HepG2 (cell line): ENCODE data around the gene SPTBN4. TPM values are rescaled to one million over a fixed set of nuclear protein-coding genes. Genes with fewer than 3 reads are reported as not detected.

Source experiments
- ATAC-seq: fragments of 200-7000 bp; cut with Tn5 transposase; 3 replicates; pipeline ENCODE4 v1.9.1; 2020; ENCODE audit warnings: mild to moderate bottlenecking, moderate library complexity
- BruUV-seq: library from RNA; stranded (reverse); fragments of 400-500 nt; replicated peaks from 2 replicates; lab custom pipeline; 2021; lab: Mats Ljungman, UMichigan
- CTCF ChIA-PET: fragments of 300-600 bp; formaldehyde crosslinking; extraction: SDS; loops from one replicate; lab custom pipeline; 2021; ENCODE audit warnings: low total read pairs, inconsistent platforms, low intra/inter-chr PET ratio; lab: Yijun Ruan, JAX
- POLR2A ChIA-PET: fragments of 350-600 bp; sonication (Branson Sonifier 250); formaldehyde crosslinking; loops from one replicate; lab custom pipeline; 2020; ENCODE audit warnings: antibody characterized with exemption, inconsistent platforms; lab: Yijun Ruan, JAX
- DNase-seq: peaks from one replicate; pipeline ENCODE4 v3.0.0-alpha.2; 2015; ENCODE audit warnings: low spot score
- FAIRE-seq: peaks from 3 replicates; lab custom pipeline; 2011; peaks lifted over from hg19 to GRCh38; lab: Jason Lieb, UNC
- H2AFZ ChIP-seq: one replicate; pipeline ENCODE4 v1.6.1; 2011; ENCODE audit warnings: low read length, inconsistent platforms
- H3K27ac ChIP-seq: fragments of 300-600 bp; 3 replicates; pipeline ENCODE4 v1.8.0; 2011; ENCODE audit warnings: mixed run types, mild to moderate bottlenecking, mixed read lengths, low read length, inconsistent platforms; ENCODE audit not compliant: insufficient read depth; ENCODE audit errors: extremely low read length
- H3K27me3 ChIP-seq, 2 experiments: fragments of 200-600 bp in 1 of 2; 2 replicates in 1 of 2; 3 replicates in 1 of 2; pipeline versions ENCODE4 v1.6.0 to v1.8.0; 2011; ENCODE audit warnings: low read length in 2 of 2, mild to moderate bottlenecking in 2 of 2, moderate library complexity in 2 of 2, inconsistent platforms in 1 of 2; ENCODE audit not compliant: insufficient read depth in 2 of 2, control insufficient read depth in 1 of 2
- H3K36me3 ChIP-seq, 2 experiments: fragments of 200-600 bp in 1 of 2; replicated peaks in 1 of 2; 2 replicates in 1 of 2; 3 replicates in 1 of 2; pipeline versions ENCODE4 v1.5.1 to v1.8.0; 2011; ENCODE audit warnings: low read length in 2 of 2, inconsistent platforms in 1 of 2; ENCODE audit not compliant: insufficient read depth in 2 of 2, control insufficient read depth in 1 of 2
- H3K4me1 ChIP-seq: 2 replicates; pipeline ENCODE4 v1.5.1; 2012; ENCODE audit warnings: low read length, inconsistent platforms; ENCODE audit not compliant: insufficient read depth
- H3K4me2 ChIP-seq: 2 replicates; pipeline ENCODE4 v1.6.0; 2011; ENCODE audit warnings: low read depth, low read length, inconsistent platforms
- H3K4me3 ChIP-seq, 3 experiments: fragments of 200-600 bp in 1 of 3; sonication (generic), shearing (Covaris generic) in 1 of 3; replicated peaks in 1 of 3; 2 replicates each; pipeline ENCODE4 v1.5.1; 2011 to 2016; ENCODE audit warnings: low read length in 3 of 3, inconsistent platforms in 2 of 3, low read depth in 2 of 3, mild to moderate bottlenecking in 2 of 3, control low read depth in 1 of 3, mixed read lengths in 1 of 3; ENCODE audit not compliant: insufficient read depth in 1 of 3
- H3K79me2 ChIP-seq: one replicate; pipeline ENCODE4 v1.6.1; 2011; ENCODE audit warnings: low read length, inconsistent platforms; ENCODE audit not compliant: insufficient read depth
- H3K9ac ChIP-seq: 2 replicates; pipeline ENCODE4 v1.6.0; 2011; ENCODE audit warnings: mild to moderate bottlenecking, low read depth, low read length, inconsistent platforms; ENCODE audit not compliant: insufficient read depth
- H3K9me3 ChIP-seq: 2 replicates; pipeline ENCODE4 v1.5.1; 2012; ENCODE audit warnings: mild to moderate bottlenecking, low read length
- H4K20me1 ChIP-seq: 2 replicates; pipeline ENCODE4 v1.6.0; 2011; ENCODE audit warnings: inconsistent platforms, mild to moderate bottlenecking, low read length, moderate library complexity; ENCODE audit not compliant: insufficient read depth
- DNMT1 ChIP-seq: sonication (generic); formaldehyde crosslinking; IDR thresholded peaks from 2 replicates; pipeline ENCODE4 v1.5.1; 2020; ENCODE audit warnings: mild to moderate bottlenecking, missing genetic modification reagents
- KAT7 ChIP-seq: IDR thresholded peaks from 2 replicates; pipeline ENCODE4 v1.6.1; 2018; ENCODE audit warnings: borderline replicate concordance, missing compliant biosample characterization
- RAD21 ChIP-seq: fragments of 450-650 bp; formaldehyde crosslinking; IDR thresholded peaks from 2 replicates; pipeline ENCODE4 v1.5.0; 2020; ENCODE audit warnings: mild to moderate bottlenecking
- RELA ChIP-seq: sonication (generic); formaldehyde crosslinking; IDR thresholded peaks from 2 replicates; pipeline ENCODE4 v1.4.0; 2020; ENCODE audit warnings: missing genetic modification reagents
- RXRA ChIP-seq: sonication (generic); formaldehyde crosslinking; IDR thresholded peaks from 2 replicates; pipeline ENCODE4 v1.5.1; 2020; ENCODE audit warnings: missing genetic modification reagents
- SIX1 ChIP-seq: sonication (generic); formaldehyde crosslinking; IDR thresholded peaks from 2 replicates; pipeline ENCODE4 v1.4.0; 2020; ENCODE audit warnings: missing genetic modification reagents, borderline replicate concordance
- SP5 ChIP-seq: IDR thresholded peaks from 2 replicates; pipeline ENCODE4 v1.6.1; 2016; ENCODE audit warnings: low read depth, borderline replicate concordance
- STAG1 ChIP-seq: sonication (generic); formaldehyde crosslinking; IDR thresholded peaks from 2 replicates; pipeline ENCODE4 v1.4.0; 2020; ENCODE audit warnings: missing genetic modification reagents
- ZFP91 ChIP-seq: sonication (generic); formaldehyde crosslinking; IDR thresholded peaks from 2 replicates; pipeline ENCODE4 v1.9.0; 2022; ENCODE audit warnings: missing genetic modification reagents, mild to moderate bottlenecking, borderline replicate concordance
- ZFY ChIP-seq: sonication (generic); formaldehyde crosslinking; IDR thresholded peaks from 2 replicates; pipeline ENCODE4 v1.4.0; 2020; ENCODE audit warnings: missing genetic modification reagents
- ZMYM2 ChIP-seq: sonication (generic); formaldehyde crosslinking; IDR thresholded peaks from 2 replicates; pipeline ENCODE4 v1.8.0; 2022; ENCODE audit warnings: mild to moderate bottlenecking, missing genetic modification reagents
- ZNF124 ChIP-seq: sonication (generic); formaldehyde crosslinking; IDR thresholded peaks from 2 replicates; pipeline ENCODE4 v1.4.0; 2020; ENCODE audit warnings: missing genetic modification reagents
- ZNF747 ChIP-seq: sonication (generic); formaldehyde crosslinking; IDR thresholded peaks from 2 replicates; pipeline ENCODE4 v1.8.1; 2023; ENCODE audit warnings: missing genetic modification reagents, mild to moderate bottlenecking, borderline replicate concordance
- ZNF772 ChIP-seq: sonication (generic); formaldehyde crosslinking; IDR thresholded peaks from 2 replicates; pipeline ENCODE4 v1.5.0; 2020; ENCODE audit warnings: mild to moderate bottlenecking, missing genetic modification reagents
- ZNF790 ChIP-seq: sonication (generic); formaldehyde crosslinking; IDR thresholded peaks from 2 replicates; pipeline ENCODE4 v1.8.0; 2022; ENCODE audit warnings: missing genetic modification reagents, mild to moderate bottlenecking, borderline replicate concordance
- ZSCAN30 ChIP-seq: sonication (generic); formaldehyde crosslinking; IDR thresholded peaks from 2 replicates; pipeline ENCODE4 v1.5.0; 2020; ENCODE audit warnings: mild to moderate bottlenecking, missing genetic modification reagents
- WGBS: methylation state at CpG from one replicate; pipeline ENCODE4 v1.1.6; 2017; ENCODE audit warnings: low lambda C conversion rate; 5-methylcytosine and 5-hydroxymethylcytosine counted together
- in situ Hi-C: cut with HindIII; loops from 2 replicates; pipeline ENCODE4 v1.10.0; 2017; ENCODE audit warnings: low pct_unique_long_range_greater_than_20kb; ENCODE audit not compliant: extremely low pct_ligation_motif_present
- intact Hi-C: fragments of 100-400 bp; cut with micrococcal nuclease; formaldehyde crosslinking; loops from one replicate; pipeline ENCODE4 v1.10.0; 2022; ENCODE audit not compliant: unreplicated experiment
- polyA plus RNA-seq, 8 experiments: library from polyadenylated mRNA; depleted of rRNA in 3 of 8; stranded (reverse) in 7 of 8; unstranded in 1 of 8; fragments of >200 nt; fragmentation: Illumina TruSeq in 4 of 8; extraction: Trizol in 4 of 8; gene quantifications; 2 replicates each; pipeline versions ENCODE4 v1.2.1 to v1.2.3, GENCODE V29; 2011 to 2016; ENCODE audit warnings: low read depth in 4 of 8, missing spikeins in 1 of 8, mixed read lengths in 1 of 8; ENCODE audit not compliant: insufficient read depth in 1 of 8
- total RNA-seq, 5 experiments: library from RNA; depleted of rRNA; stranded (reverse); fragments of >200 nt; fragmentation: Illumina TruSeq; extraction: Trizol; gene quantifications; 2 replicates each; pipeline ENCODE4 v1.2.3, GENCODE V29; 2016; ENCODE audit warnings: low read depth in 1 of 5
- TF ChIP-seq, protein P1 (sequence below): sonication (generic); formaldehyde crosslinking; IDR thresholded peaks from 2 replicates; pipeline ENCODE4 v1.4.0; 2020; ENCODE audit warnings: mild to moderate bottlenecking, missing genetic modification reagents, borderline replicate concordance

SPTBN4 gene
- total and polyA plus RNA-seq, 2 of the 13 experiments (the other 11 are each of a cell fraction or from before 2014, with no cell fraction given), result 0.11 TPM

DNA sequence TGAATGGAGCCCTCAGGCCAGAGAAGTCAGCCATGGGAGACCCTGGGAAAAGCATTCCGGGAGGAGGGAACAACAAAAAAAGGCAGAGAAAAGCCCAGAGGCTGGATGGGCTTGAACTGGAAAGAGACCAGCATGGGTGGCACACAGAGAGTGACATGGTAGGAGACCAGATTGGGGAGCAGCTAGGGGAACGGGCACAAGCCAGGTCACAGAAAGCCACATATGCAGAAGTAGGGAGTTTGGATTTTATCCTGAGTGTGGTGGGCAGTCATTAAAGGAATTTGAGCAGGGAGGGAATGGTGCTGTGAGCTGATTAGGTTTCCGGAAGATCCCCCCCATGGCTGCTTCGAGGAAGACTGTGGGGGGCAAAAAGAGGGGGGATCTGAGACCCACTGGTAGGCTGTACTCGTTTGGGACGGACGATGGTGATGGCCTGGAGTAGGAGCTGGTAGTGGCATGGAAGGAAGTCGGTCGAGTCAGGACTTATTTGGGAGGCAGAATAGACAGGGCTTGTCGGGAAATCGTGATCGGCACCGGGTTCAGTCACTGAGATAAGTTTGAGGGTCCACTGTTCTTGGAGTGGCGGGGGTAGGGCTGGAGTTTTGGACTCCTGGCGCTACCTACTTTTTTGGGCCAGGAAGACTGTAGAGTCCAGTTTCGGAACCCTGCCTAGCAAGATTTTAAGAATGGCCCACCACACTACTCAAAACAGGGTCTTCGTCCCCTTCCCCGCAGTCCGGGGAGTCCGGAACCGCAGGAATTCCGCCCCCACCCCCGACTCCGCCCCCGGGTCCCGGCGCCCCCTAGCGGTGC lies 42.0 kb upstream of the SPTBN4 start (continued):
- TF ChIP-seq, protein P1, sequence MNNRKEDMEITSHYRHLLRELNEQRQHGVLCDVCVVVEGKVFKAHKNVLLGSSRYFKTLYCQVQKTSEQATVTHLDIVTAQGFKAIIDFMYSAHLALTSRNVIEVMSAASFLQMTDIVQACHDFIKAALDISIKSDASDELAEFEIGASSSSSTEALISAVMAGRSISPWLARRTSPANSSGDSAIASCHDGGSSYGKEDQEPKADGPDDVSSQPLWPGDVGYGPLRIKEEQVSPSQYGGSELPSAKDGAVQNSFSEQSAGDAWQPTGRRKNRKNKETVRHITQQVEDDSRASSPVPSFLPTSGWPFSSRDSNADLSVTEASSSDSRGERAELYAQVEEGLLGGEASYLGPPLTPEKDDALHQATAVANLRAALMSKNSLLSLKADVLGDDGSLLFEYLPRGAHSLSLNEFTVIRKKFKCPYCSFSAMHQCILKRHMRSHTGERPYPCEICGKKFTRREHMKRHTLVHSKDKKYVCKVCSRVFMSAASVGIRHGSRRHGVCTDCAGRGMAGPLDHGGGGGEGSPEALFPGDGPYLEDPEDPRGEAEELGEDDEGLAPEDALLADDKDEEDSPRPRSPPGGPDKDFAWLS (CRISPR knock-in tag), result no peak
- peak; percentile 23; the same call in 1 of the 2 replicates for TF ChIP-seq KAT7
- no peak for TF ChIP-seq SP5 (CRISPR knock-in tag)
- no peak for TF ChIP-seq ZNF747
- no peak for TF ChIP-seq ZFY (CRISPR knock-in tag)
- no peak for TF ChIP-seq STAG1 (CRISPR knock-in tag)
- 0 out of 2 replicates have a peak, but pooled peaks have one; percentile 3 for TF ChIP-seq ZNF790 (CRISPR knock-in tag)

DNA sequence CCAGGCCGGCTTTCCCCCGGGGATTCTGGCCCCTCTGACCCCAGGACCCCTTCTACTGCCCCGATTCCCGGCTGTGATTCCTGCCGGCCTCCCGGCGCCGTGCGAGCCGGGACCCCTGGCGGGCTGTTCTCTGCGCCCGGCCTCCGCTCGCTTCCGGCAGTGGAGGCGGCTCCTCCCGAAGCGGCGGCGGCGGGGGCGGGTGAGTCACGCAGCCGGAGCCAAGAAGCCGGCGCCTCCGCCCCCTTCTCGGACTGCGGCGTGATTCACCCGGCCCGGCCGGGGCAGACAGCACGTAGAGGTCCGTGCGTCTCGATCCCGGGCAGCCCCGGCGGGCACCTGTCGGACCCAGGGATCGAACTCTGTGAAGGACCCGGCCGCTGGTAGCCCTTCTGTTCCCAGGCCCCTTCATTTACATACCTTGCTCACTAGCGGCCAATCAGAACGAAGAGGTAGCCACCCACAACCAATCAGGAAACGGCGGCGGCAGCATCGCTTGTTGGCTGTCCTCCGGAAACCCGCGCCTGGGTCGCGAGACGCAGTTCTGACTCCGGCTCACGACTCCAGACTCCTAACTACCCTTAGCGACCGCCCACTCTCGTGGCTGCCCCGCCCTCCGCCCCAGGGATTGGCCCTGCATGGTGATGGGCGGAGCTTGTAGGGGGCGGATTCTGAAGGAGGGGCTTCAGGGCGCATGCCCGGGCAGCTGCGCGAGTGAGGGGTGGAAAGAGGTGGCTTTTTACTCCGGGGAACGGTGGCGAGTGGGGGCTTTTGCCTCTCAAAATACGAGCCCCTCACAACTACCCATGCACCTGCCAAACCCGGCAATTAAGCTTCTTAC lies 41.1 kb upstream of the SPTBN4 start, which contains the start of gene SERTAD1:
TSS of gene SERTAD1 (minus strand) at position 543 of the 838 bp plus-strand sequence. CDS start 2,446 bp downstream, outside the sequence.
- Histone ChIP-seq H3K9me3 (no peaks in the 10 kb centered on the region), H3K9ac (peak within 1 kb of the TSS; percentile 85), H4K20me1 (no peaks in the 10 kb centered on the region), H3K4me2 (peak within 1 kb of the TSS; percentile 99), H3K4me1 (peaks cover 48% of the 10 kb centered on the region), H3K27me3 (no peaks in the 10 kb centered on the region; a peak in 1 of 5 replicates), H3K27ac (peak within 1 kb of the TSS; percentile 96), H3K79me2 (peaks cover 10% of the 10 kb centered on the region), H3K4me3 (peak within 1 kb of the TSS; percentile 63 to 94 (median 86)), H2AFZ (peak within 1 kb of the TSS; percentile 55), H3K36me3 (peaks cover 0 to 2% of the 10 kb centered on the region in 2 experiments; a peak in 1 of 5 replicates)
- WGBS, result 1% methylated on average over 20 of the region's 75 CpGs
- POLR2A ChIA-PET, result interaction anchor here (0.5 to 4.5 kb wide), 25 partner anchors 9 to 373 kb away, joined by 3 to 80 read pairs (median 4); partner anchors contain the start of genes BLVRB, C19orf47, EGLN2 and PLD3
- CTCF ChIA-PET, result interaction anchor here (1.0 kb wide), 1 partner anchor 19 kb away, joined by 4 read pairs; the partner anchor contains the start of gene SERTAD3
- TSS peak; percentile 75 for BruUV-seq
- ATAC-seq (peak; percentile 88), FAIRE-seq (peak; percentile 92), DNase-seq (peak; percentile 98)
- in situ Hi-C loops, result no loop called here
- intact Hi-C loops, result loop anchor here (10.0 kb wide), 1 partner anchor 81 kb away; the partner anchor contains the start of genes C19orf47 and PLD3
- TF ChIP-seq ZFP91 (CRISPR knock-in tag) (peak; percentile 77; the same call in 1 of the 2 replicates), ZNF772 (CRISPR knock-in tag) (peak; percentile 65; the same call in 1 of the 2 replicates), ZNF124 (CRISPR knock-in tag) (no peak), SIX1 (CRISPR knock-in tag) (no peak), ZSCAN30 (CRISPR knock-in tag) (no peak), DNMT1 (CRISPR knock-in tag) (no peak), RXRA (CRISPR knock-in tag) (peak; percentile 53), RELA (no peak), ZMYM2 (CRISPR knock-in tag) (0 out of 2 replicates have a peak, but pooled peaks have one; percentile 27), SP5 (CRISPR knock-in tag) (peak; percentile 81), RAD21 (CRISPR knock-in tag) (peak; percentile 43; the same call in 1 of the 2 replicates)
